ENCODE results near the gene NAA80. TPM values are rescaled to one million over a fixed set of nuclear protein-coding genes. Genes with fewer than 3 reads are reported as not detected.

NAA80 gene
- total and polyA plus RNA-seq, 2 of the 13 experiments (the other 11 are each of a cell fraction or from before 2014, with no cell fraction given): 3.4 to 8.7 TPM

- TF ChIP-seq ZNF883 (CRISPR knock-in tag; IDR thresholded peaks at IDR 0.05; ENCODE audit: not compliant biosample characterization) (peak; percentile 59), PBX2 (CRISPR knock-in tag; IDR thresholded peaks at IDR 0.05) (no peak), ZNF543 (CRISPR knock-in tag; IDR thresholded peaks at IDR 0.05) (peak; percentile 65; the same call in 1 of the 2 replicates), ZNF280B (CRISPR knock-in tag; IDR thresholded peaks at IDR 0.05; ENCODE audit: borderline replicate concordance) (no peak), SSRP1 (CRISPR knock-in tag; IDR thresholded peaks at IDR 0.05) (no peak; the same call in 1 of the 2 replicates), NFYC (CRISPR knock-in tag; IDR thresholded peaks at IDR 0.05) (no peak), ZNF674 (CRISPR knock-in tag; IDR thresholded peaks at IDR 0.05; ENCODE audit: low read depth) (no peak), MIER2 (CRISPR knock-in tag; IDR thresholded peaks at IDR 0.05) (no peak), SIX1 (CRISPR knock-in tag; IDR thresholded peaks at IDR 0.05; ENCODE audit: borderline replicate concordance) (no peak), NCOA5 (CRISPR knock-in tag; IDR thresholded peaks at IDR 0.05) (no peak), RXRA (CRISPR knock-in tag; IDR thresholded peaks at IDR 0.05) (peak; percentile 58; the same call in 1 of the 2 replicates), ZFYVE20 (CRISPR knock-in tag; IDR thresholded peaks at IDR 0.05; ENCODE audit: borderline replicate concordance, low read depth) (no peak), RAD21 (CRISPR knock-in tag; IDR thresholded peaks at IDR 0.05) (peak; percentile 86), POLR2A (IDR thresholded peaks at IDR 0.05; ENCODE audit: insufficient read depth in 1 of 2, low read depth in 2 of 2, low read length in 2 of 2) (peak in 1 of 2 experiments; percentile 98; a peak in 2 of 4 replicates), GFI1 (CRISPR knock-in tag; IDR thresholded peaks at IDR 0.05; ENCODE audit: borderline replicate concordance) (peak; percentile 90), CENPX (CRISPR knock-in tag; IDR thresholded peaks at IDR 0.05) (no peak), ZNF264 (CRISPR knock-in tag; IDR thresholded peaks at IDR 0.05) (no peak), TEF (CRISPR knock-in tag; IDR thresholded peaks at IDR 0.05) (0 out of 2 replicates have a peak, but pooled peaks have one; percentile 37), ZFY (CRISPR knock-in tag; IDR thresholded peaks at IDR 0.05) (peak; percentile 92), TBX2 (CRISPR knock-in tag; IDR thresholded peaks at IDR 0.05; ENCODE audit: borderline replicate concordance) (peak; percentile 51), CENPT (CRISPR knock-in tag; IDR thresholded peaks at IDR 0.05; ENCODE audit: low read depth) (no peak), KDM6A (CRISPR knock-in tag; IDR thresholded peaks at IDR 0.05; ENCODE audit: low read depth) (0 out of 2 replicates have a peak, but pooled peaks have one; percentile 15), KLF12 (CRISPR knock-in tag; IDR thresholded peaks at IDR 0.05; ENCODE audit: borderline replicate concordance) (no peak; the same call in 1 of the 2 replicates), ZNF678 (CRISPR knock-in tag; IDR thresholded peaks at IDR 0.05) (no peak), BORCS8-MEF2B (CRISPR knock-in tag; IDR thresholded peaks at IDR 0.05) (peak; percentile 84), HNF1B (CRISPR knock-in tag; IDR thresholded peaks at IDR 0.05) (peak; percentile 75)
These were observed 4.0 kb upstream of the NAA80 start, which contains the start of gene HYAL1 (continued) for GRCh38 chr3:50303013-50303815.
